HEK293 (cell line): Measurements from ENCODE around the gene BCL11B.

Experiments used
- CTCF ChIA-PET: fragments of 350-600 bp; formaldehyde crosslinking; extraction: SDS; loops from one replicate; lab custom pipeline; 2021; ENCODE audit warnings: antibody characterized with exemption; lab: Yijun Ruan, JAX
- POLR2A ChIA-PET: fragments of 300-600 bp; formaldehyde crosslinking; extraction: SDS; loops from one replicate; lab custom pipeline; 2020; ENCODE audit warnings: antibody characterized with exemption, inconsistent platforms; lab: Yijun Ruan, JAX
- H3K27ac ChIP-seq: fragments of 200-500 bp; sonication (Bioruptor generic); 2 replicates; pipeline ENCODE4 v1.5.1; 2014; ENCODE audit warnings: low read depth, low read length, control low read depth, inconsistent platforms; ENCODE audit errors: extremely low read depth
- H3K36me3 ChIP-seq, 2 experiments: fragments of 200-500 bp in 1 of 2; sonication (Bioruptor generic) in 1 of 2; 1 replicate in 1 of 2; 2 replicates in 1 of 2; pipeline ENCODE4 v1.5.1; 2014 to 2017; ENCODE audit warnings: inconsistent platforms in 2 of 2, low read length in 2 of 2; ENCODE audit not compliant: control insufficient read depth in 2 of 2, insufficient read depth in 1 of 2
- H3K4me1 ChIP-seq: fragments of 200-500 bp; sonication (Bioruptor generic); 2 replicates; pipeline ENCODE4 v1.5.1; 2014; ENCODE audit warnings: mild to moderate bottlenecking, low read length, inconsistent platforms; ENCODE audit not compliant: control insufficient read depth, insufficient read depth
- H3K4me3 ChIP-seq: 2 replicates; pipeline ENCODE4 v1.5.1; 2011; ENCODE audit warnings: low read depth, mild to moderate bottlenecking, control low read depth, low read length, moderate library complexity
- H3K9me3 ChIP-seq: fragments of 200-500 bp; sonication (Bioruptor generic); 2 replicates; pipeline ENCODE4 v1.5.1; 2014; ENCODE audit warnings: low read depth, low read length, inconsistent platforms; ENCODE audit not compliant: control insufficient read depth, insufficient read depth
- ATF2 ChIP-seq: fragments of 450-650 bp; formaldehyde crosslinking; IDR thresholded peaks from 2 replicates; pipeline ENCODE4 v1.5.1; 2016; ENCODE audit warnings: missing biosample characterization, missing genetic modification characterization, low read depth
- GLIS2 ChIP-seq: fragments of 450-650 bp; formaldehyde crosslinking; IDR thresholded peaks from 2 replicates; pipeline ENCODE4 v1.5.1; 2016; ENCODE audit warnings: missing biosample characterization, missing genetic modification characterization
- KLF7 ChIP-seq: fragments of 450-650 bp; formaldehyde crosslinking; IDR thresholded peaks from 2 replicates; pipeline ENCODE4 v1.5.1; 2016; ENCODE audit warnings: missing biosample characterization, missing genetic modification characterization, borderline replicate concordance
- SP2 ChIP-seq: fragments of 450-650 bp; formaldehyde crosslinking; IDR thresholded peaks from 2 replicates; pipeline ENCODE4 v1.5.1; 2016; ENCODE audit warnings: missing biosample characterization, missing genetic modification characterization
- TCF7L2 ChIP-seq: IDR thresholded peaks from 2 replicates; pipeline ENCODE4 v1.6.1; 2011; ENCODE audit warnings: low read depth, mild to moderate bottlenecking, inconsistent platforms, low read length, moderate library complexity, borderline replicate concordance
- ZBTB1 ChIP-seq: fragments of 450-650 bp; formaldehyde crosslinking; IDR thresholded peaks from 2 replicates; pipeline ENCODE4 v1.5.1; 2016; ENCODE audit warnings: missing biosample characterization, missing genetic modification characterization
- ZNF292 ChIP-seq: fragments of 450-650 bp; formaldehyde crosslinking; IDR thresholded peaks from 2 replicates; pipeline ENCODE4 v1.5.1; 2016; ENCODE audit warnings: low read depth, missing biosample characterization, missing genetic modification characterization, borderline replicate concordance
- ZSCAN16 ChIP-seq: fragments of 450-650 bp; formaldehyde crosslinking; IDR thresholded peaks from 2 replicates; pipeline ENCODE4 v1.5.1; 2016; ENCODE audit warnings: missing biosample characterization, missing genetic modification characterization
- TF ChIP-seq, protein P1 (sequence below): fragments of 450-650 bp; formaldehyde crosslinking; conservative IDR thresholded peaks from 2 replicates; pipeline ENCODE4 v1.5.1; 2016; ENCODE audit warnings: low read depth, missing biosample characterization, missing genetic modification characterization
- TF ChIP-seq, protein P2 (sequence below): fragments of 450-650 bp; formaldehyde crosslinking; IDR thresholded peaks from 2 replicates; pipeline ENCODE4 v1.5.1; 2016; ENCODE audit warnings: missing biosample characterization, missing genetic modification characterization, borderline replicate concordance

The BCL11B gene

DNA sequence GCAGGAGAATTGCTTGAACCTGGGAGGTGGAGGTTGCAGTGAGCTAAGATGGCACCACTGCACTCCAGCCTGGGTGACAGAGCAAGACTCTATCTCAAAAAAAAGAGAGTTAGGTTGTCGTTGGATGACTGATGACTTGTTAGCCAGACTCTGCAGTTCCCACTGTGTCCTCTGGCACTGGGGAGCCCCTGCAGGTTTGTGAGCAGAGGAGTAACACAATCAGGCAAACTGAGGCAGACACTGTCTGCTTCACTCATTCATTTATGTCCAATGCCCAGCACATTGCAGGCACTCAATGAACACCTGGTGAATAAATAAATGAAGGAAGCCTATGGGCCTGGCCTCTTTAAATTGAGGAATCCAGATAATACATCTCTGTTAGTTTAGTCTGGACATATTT is 41.2 kb upstream of the BCL11B start (continued):
- TF ChIP-seq ATF2 (tag by site-specific recombination): no peak

GRCh38 chr14:99312106-99312505 is 40.1 kb upstream of the BCL11B start:
- TF ChIP-seq GLIS2 (no peak), ZNF292 (tag by site-specific recombination) (no peak), KLF7 (no peak), ZSCAN16 (no peak)
- TF ChIP-seq, protein P1, sequence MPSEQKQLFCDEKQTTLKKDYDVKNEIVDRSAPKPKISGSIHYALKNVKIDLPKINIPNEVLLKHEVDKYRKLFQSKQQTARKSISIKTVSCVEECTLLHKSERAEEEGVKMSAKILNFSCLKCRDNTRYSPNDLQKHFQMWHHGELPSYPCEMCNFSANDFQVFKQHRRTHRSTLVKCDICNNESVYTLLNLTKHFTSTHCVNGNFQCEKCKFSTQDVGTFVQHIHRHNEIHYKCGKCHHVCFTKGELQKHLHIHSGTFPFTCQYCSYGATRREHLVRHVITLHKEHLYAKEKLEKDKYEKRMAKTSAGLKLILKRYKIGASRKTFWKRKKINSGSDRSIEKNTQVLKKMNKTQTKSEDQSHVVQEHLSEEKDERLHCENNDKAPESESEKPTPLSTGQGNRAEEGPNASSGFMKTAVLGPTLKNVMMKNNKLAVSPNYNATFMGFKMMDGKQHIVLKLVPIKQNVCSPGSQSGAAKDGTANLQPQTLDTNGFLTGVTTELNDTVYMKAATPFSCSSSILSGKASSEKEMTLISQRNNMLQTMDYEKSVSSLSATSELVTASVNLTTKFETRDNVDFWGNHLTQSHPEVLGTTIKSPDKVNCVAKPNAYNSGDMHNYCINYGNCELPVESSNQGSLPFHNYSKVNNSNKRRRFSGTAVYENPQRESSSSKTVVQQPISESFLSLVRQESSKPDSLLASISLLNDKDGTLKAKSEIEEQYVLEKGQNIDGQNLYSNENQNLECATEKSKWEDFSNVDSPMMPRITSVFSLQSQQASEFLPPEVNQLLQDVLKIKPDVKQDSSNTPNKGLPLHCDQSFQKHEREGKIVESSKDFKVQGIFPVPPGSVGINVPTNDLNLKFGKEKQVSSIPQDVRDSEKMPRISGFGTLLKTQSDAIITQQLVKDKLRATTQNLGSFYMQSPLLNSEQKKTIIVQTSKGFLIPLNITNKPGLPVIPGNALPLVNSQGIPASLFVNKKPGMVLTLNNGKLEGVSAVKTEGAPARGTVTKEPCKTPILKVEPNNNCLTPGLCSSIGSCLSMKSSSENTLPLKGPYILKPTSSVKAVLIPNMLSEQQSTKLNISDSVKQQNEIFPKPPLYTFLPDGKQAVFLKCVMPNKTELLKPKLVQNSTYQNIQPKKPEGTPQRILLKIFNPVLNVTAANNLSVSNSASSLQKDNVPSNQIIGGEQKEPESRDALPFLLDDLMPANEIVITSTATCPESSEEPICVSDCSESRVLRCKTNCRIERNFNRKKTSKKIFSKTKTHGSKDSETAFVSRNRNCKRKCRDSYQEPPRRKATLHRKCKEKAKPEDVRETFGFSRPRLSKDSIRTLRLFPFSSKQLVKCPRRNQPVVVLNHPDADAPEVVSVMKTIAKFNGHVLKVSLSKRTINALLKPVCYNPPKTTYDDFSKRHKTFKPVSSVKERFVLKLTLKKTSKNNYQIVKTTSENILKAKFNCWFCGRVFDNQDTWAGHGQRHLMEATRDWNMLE (tag by site-specific recombination): no peak
- TF ChIP-seq, protein P2, sequence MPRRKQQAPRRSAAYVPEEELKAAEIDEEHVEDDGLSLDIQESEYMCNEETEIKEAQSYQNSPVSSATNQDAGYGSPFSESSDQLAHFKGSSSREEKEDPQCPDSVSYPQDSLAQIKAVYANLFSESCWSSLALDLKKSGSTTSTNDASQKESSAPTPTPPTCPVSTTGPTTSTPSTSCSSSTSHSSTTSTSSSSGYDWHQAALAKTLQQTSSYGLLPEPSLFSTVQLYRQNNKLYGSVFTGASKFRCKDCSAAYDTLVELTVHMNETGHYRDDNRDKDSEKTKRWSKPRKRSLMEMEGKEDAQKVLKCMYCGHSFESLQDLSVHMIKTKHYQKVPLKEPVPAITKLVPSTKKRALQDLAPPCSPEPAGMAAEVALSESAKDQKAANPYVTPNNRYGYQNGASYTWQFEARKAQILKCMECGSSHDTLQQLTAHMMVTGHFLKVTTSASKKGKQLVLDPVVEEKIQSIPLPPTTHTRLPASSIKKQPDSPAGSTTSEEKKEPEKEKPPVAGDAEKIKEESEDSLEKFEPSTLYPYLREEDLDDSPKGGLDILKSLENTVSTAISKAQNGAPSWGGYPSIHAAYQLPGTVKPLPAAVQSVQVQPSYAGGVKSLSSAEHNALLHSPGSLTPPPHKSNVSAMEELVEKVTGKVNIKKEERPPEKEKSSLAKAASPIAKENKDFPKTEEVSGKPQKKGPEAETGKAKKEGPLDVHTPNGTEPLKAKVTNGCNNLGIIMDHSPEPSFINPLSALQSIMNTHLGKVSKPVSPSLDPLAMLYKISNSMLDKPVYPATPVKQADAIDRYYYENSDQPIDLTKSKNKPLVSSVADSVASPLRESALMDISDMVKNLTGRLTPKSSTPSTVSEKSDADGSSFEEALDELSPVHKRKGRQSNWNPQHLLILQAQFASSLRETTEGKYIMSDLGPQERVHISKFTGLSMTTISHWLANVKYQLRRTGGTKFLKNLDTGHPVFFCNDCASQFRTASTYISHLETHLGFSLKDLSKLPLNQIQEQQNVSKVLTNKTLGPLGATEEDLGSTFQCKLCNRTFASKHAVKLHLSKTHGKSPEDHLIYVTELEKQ (tag by site-specific recombination): no peak
- POLR2A ChIA-PET: no interaction called here
- no peaks in the 10 kb centered on the region for H3K4me1 ChIP-seq
- H3K27ac ChIP-seq: no peak overlapping the region
- H3K9me3 ChIP-seq: no peaks in the 10 kb centered on the region
- H3K4me3 ChIP-seq: no peak overlapping the region
- H3K36me3 ChIP-seq: no peaks in the 10 kb centered on the region
- CTCF ChIA-PET: interaction anchor here (1.0 to 1.6 kb wide), 2 partner anchors 81 to 118 kb away, joined by 3 to 5 read pairs; no protein-coding TSS in a partner anchor

- POLR2A ChIA-PET: no interaction called here
- no peak for TF ChIP-seq SP2
- TF ChIP-seq ZBTB1 (tag by site-specific recombination): no peak
- TF ChIP-seq TCF7L2: no peak
- Histone ChIP-seq H3K9me3 (no peaks in the 10 kb centered on the region), H3K27ac (no peak overlapping the region), H3K4me1 (no peaks in the 10 kb centered on the region), H3K36me3 (no peaks in the 10 kb centered on the region), H3K4me3 (no peak overlapping the region)
- CTCF ChIA-PET: interaction anchor here (1.9 kb wide), 1 partner anchor 10 kb away, joined by 7 read pairs; no protein-coding TSS in a partner anchor
These were observed 37.3 kb upstream of the BCL11B start for GRCh38 chr14:99309220-99309766.
